ENCODE measurements around the gene DZIP3.

DNA sequence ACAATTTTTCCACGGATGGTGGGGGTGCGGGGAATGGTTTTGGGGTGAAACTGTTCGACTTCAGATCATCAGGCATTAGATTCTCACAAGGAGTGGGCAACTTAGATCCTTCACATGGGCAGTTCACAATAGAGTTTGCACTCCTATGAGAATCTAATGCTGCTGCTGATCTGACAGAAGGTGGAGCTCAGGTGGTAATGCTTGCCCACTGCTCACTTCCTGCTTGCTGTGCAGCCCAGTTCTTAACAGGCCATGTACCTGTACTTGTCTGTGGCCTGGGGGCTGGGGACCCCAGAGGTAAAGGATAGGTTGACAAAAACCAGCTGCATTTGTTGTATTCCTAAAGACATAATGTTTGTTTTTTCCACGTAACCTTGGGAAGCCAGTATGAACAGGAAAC lies 16.0 kb downstream of the DZIP3 start:
- TF ChIP-seq ZNF274 (IDR thresholded peaks at IDR 0.05; ENCODE audit: low read depth, low read length), result no peak
- no peak for TF ChIP-seq SUZ12 (IDR thresholded peaks at IDR 0.05; ENCODE audit: extremely low read depth, insufficient read depth, insufficient read length)
- no peak for TF ChIP-seq YY1 (IDR thresholded peaks at IDR 0.05; ENCODE audit: insufficient read depth, insufficient read length)

Measured in NT2/D1 (cell line).